ENCODE measurements around the gene COX5B.
"Not testable (repeated sequence)": the region's sequence is repeated elsewhere in the genome, so short reads cannot be mapped to it uniquely, and the experiment has no call there.

Gene COX5B

GRCh38 chr2:97675430-97676113, 29.7 kb downstream of the COX5B start:
- no peak for DNase-seq

GRCh38 chr2:97676620-97677019, 30.8 kb downstream of the COX5B start:
- DNase-seq, result no peak

- no peak for DNase-seq
These were observed 31.6 kb downstream of the COX5B start for GRCh38 chr2:97677480-97677879.

- no peak for DNase-seq
These were observed 32.4 kb downstream of the COX5B start for GRCh38 chr2:97678298-97678697.

- DNase-seq, result not testable (repeated sequence)
These were observed 41.4 kb downstream of the COX5B start for GRCh38 chr2:97687235-97687634.

GRCh38 chr2:97688062-97688827, 42.4 kb downstream of the COX5B start:
- DNase-seq, result no peak

GRCh38 chr2:97691166-97691565, 45.3 kb downstream of the COX5B start:
- DNase-seq, result no peak

GRCh38 chr2:97693476-97693875, 47.6 kb downstream of the COX5B start:
- DNase-seq, result no peak

- no peak for DNase-seq
These were observed 49.9 kb downstream of the COX5B start for GRCh38 chr2:97695744-97696143.

GRCh38 chr2:97697252-97698235, 51.7 kb downstream of the COX5B start:
- peak; percentile 91 for DNase-seq

All from CD4-positive, alpha-beta T cell treated with Interleukin-12 subunit alpha and Interleukin-12 subunit beta, for 1 hour (primary cell).